Mesenchymal stem cell (in vitro differentiated cells and primary cell): ENCODE data around the gene CLDN12.
A peak's percentile ranks its signal among the peaks of the same experiment; 100 is the strongest.

ENCODE experiments used
- DNase-seq: peaks from one replicate; pipeline ENCODE4 v3.0.0-alpha.2; 2013
- H2AFZ ChIP-seq: one replicate; pipeline ENCODE4 v1.6.1; 2013; ENCODE audit warnings: low read depth, mild to moderate bottlenecking, control low read depth, inconsistent platforms, low read length, moderate library complexity
- H2AK5ac ChIP-seq: 2 replicates; pipeline ENCODE4 v1.6.1; 2013; ENCODE audit warnings: low read length, moderate library complexity, mild to moderate bottlenecking, inconsistent platforms; ENCODE audit not compliant: severe bottlenecking
- H2BK120ac ChIP-seq: one replicate; pipeline ENCODE4 v1.6.1; 2013; ENCODE audit warnings: low read depth, mild to moderate bottlenecking, inconsistent platforms, low read length, moderate library complexity
- H2BK12ac ChIP-seq, 2 experiments: one replicate each; pipeline ENCODE4 v1.6.1; 2013; ENCODE audit warnings: inconsistent platforms in 2 of 2, low read length in 2 of 2, mild to moderate bottlenecking in 2 of 2, moderate library complexity in 2 of 2, control low read depth in 1 of 2
- H2BK15ac ChIP-seq: one replicate; pipeline ENCODE4 v1.6.1; 2013; ENCODE audit warnings: mild to moderate bottlenecking, low read depth, inconsistent platforms; ENCODE audit not compliant: poor library complexity, severe bottlenecking
- H2BK5ac ChIP-seq: 2 replicates; pipeline ENCODE4 v1.6.1; 2013; ENCODE audit warnings: low read depth, mild to moderate bottlenecking, low read length, control low read depth, inconsistent platforms; ENCODE audit not compliant: poor library complexity, severe bottlenecking
- H3K14ac ChIP-seq, 2 experiments: one replicate each; pipeline ENCODE4 v1.6.1; 2013; ENCODE audit warnings: inconsistent platforms in 2 of 2, low read length in 2 of 2, control low read depth in 1 of 2, mild to moderate bottlenecking in 1 of 2, moderate library complexity in 1 of 2
- H3K18ac ChIP-seq, 2 experiments: one replicate each; pipeline ENCODE4 v1.6.1; 2013; ENCODE audit warnings: inconsistent platforms in 2 of 2, low read length in 2 of 2, control low read depth in 1 of 2, low read depth in 1 of 2, mild to moderate bottlenecking in 1 of 2
- H3K23ac ChIP-seq, 2 experiments: one replicate each; pipeline ENCODE4 v1.6.1; 2013; ENCODE audit warnings: inconsistent platforms in 2 of 2, low read length in 2 of 2, mild to moderate bottlenecking in 2 of 2, moderate library complexity in 2 of 2, control low read depth in 1 of 2
- H3K27ac ChIP-seq: 2 replicates; pipeline ENCODE4 v1.5.1; 2013; ENCODE audit warnings: mild to moderate bottlenecking, moderate library complexity, low read length, control low read depth, inconsistent platforms; ENCODE audit not compliant: poor library complexity, severe bottlenecking
- H3K27me3 ChIP-seq, 2 experiments: 2 replicates each; pipeline versions ENCODE4 v1.6.1 to v1.7.0; 2013; ENCODE audit warnings: low read length in 2 of 2, mild to moderate bottlenecking in 2 of 2, moderate library complexity in 2 of 2, control low read depth in 1 of 2, inconsistent platforms in 1 of 2; ENCODE audit not compliant: control insufficient read depth in 1 of 2, insufficient read depth in 1 of 2
- H3K36me3 ChIP-seq, 2 experiments: 2 replicates each; pipeline versions ENCODE4 v1.6.1 to v1.7.0; 2013; ENCODE audit warnings: low read length in 2 of 2, control low read depth in 1 of 2, inconsistent platforms in 1 of 2, low read depth in 1 of 2, mild to moderate bottlenecking in 1 of 2; ENCODE audit not compliant: insufficient read depth in 2 of 2, control insufficient read depth in 1 of 2
- H3K4ac ChIP-seq, 2 experiments: one replicate each; pipeline ENCODE4 v1.6.1; 2013; ENCODE audit warnings: inconsistent platforms in 2 of 2, low read length in 2 of 2, mild to moderate bottlenecking in 2 of 2, moderate library complexity in 2 of 2, control low read depth in 1 of 2, low read depth in 1 of 2
- H3K4me1 ChIP-seq: 2 replicates; pipeline ENCODE4 v1.6.1; 2013; ENCODE audit warnings: low read depth, low read length, control low read depth; ENCODE audit not compliant: control insufficient read depth, insufficient read depth
- H3K4me2 ChIP-seq: 2 replicates; pipeline ENCODE4 v1.6.1; 2013; ENCODE audit warnings: low read length, mild to moderate bottlenecking, inconsistent platforms; ENCODE audit not compliant: poor library complexity, severe bottlenecking
- H3K4me3 ChIP-seq, 2 experiments: 2 replicates each; pipeline versions ENCODE4 v1.5.1 to v1.7.0; 2013; ENCODE audit warnings: low read length in 2 of 2, mild to moderate bottlenecking in 2 of 2, control low read depth in 1 of 2, low read depth in 1 of 2; ENCODE audit not compliant: insufficient read depth in 1 of 2
- H3K79me1 ChIP-seq: replicated peaks from 2 replicates; pipeline ENCODE4 v1.6.1; 2013; ENCODE audit warnings: mild to moderate bottlenecking, control low read depth, low read length, inconsistent platforms; ENCODE audit not compliant: poor library complexity, severe bottlenecking
- H3K9ac ChIP-seq: 2 replicates; pipeline ENCODE4 v1.7.0; 2013; ENCODE audit warnings: mild to moderate bottlenecking, low read length, moderate library complexity
- H3K9me3 ChIP-seq: 2 replicates; pipeline ENCODE4 v1.7.0; 2013; ENCODE audit warnings: mild to moderate bottlenecking, low read length; ENCODE audit not compliant: control insufficient read depth
- H4K8ac ChIP-seq: one replicate; pipeline ENCODE4 v1.6.1; 2013; ENCODE audit warnings: inconsistent platforms, mild to moderate bottlenecking, low read length, moderate library complexity
- H4K91ac ChIP-seq: one replicate; pipeline ENCODE4 v1.6.1; 2013; ENCODE audit warnings: mild to moderate bottlenecking, low read length, inconsistent platforms
- WGBS: methylation state at CpG from one replicate; pipeline ENCODE4 v1.1.7; 2013; ENCODE audit warnings: mixed read lengths; 5-methylcytosine and 5-hydroxymethylcytosine counted together

CLDN12 gene

GRCh38 chr7:90401989-90402388, 1.3 kb upstream of the CLDN12 start:
- no peak overlapping the region for H3K4me2 ChIP-seq
- H3K27ac ChIP-seq = no peak overlapping the region
- H2AFZ ChIP-seq = no peak overlapping the region
- H3K9me3 ChIP-seq = peaks cover 6% of the 10 kb centered on the region
- peaks cover 6% of the 10 kb centered on the region for H3K79me1 ChIP-seq
- peak overlapping the region in 1 of 2 experiments; percentile 13 for H3K4me3 ChIP-seq
- H4K8ac ChIP-seq = no peak overlapping the region
- H3K14ac ChIP-seq = no peak overlapping the region
- H3K4ac ChIP-seq = no peak overlapping the region
- H3K9ac ChIP-seq = peak overlapping the region; percentile 97
- no peak overlapping the region for H2BK12ac ChIP-seq
- WGBS = 92% methylated on average over 1 of the region's 4 CpGs
- no peaks in the 10 kb centered on the region for H3K27me3 ChIP-seq
- peaks cover 2 to 21% of the 10 kb centered on the region in 2 experiments for H3K36me3 ChIP-seq
- H2BK120ac ChIP-seq = no peak overlapping the region
- H3K4me1 ChIP-seq = no peaks in the 10 kb centered on the region
- no peak for DNase-seq
- H3K23ac ChIP-seq = no peak overlapping the region
- H2BK15ac ChIP-seq = no peak overlapping the region
- no peak overlapping the region for H3K18ac ChIP-seq
- H4K91ac ChIP-seq = no peak overlapping the region
- H2BK5ac ChIP-seq = no peak overlapping the region
- H2AK5ac ChIP-seq = no peak overlapping the region

GRCh38 chr7:90402785-90403173, 482 bp upstream of the CLDN12 start:
- Histone ChIP-seq H3K27me3 (no peaks in the 10 kb centered on the region), H2BK5ac (no peak overlapping the region), H3K4me3 (peak overlapping the region in 1 of 2 experiments; percentile 88), H3K4me1 (no peaks in the 10 kb centered on the region), H3K9ac (peak overlapping the region; percentile 97), H2AFZ (no peak overlapping the region), H3K9me3 (peaks cover 6% of the 10 kb centered on the region), H3K27ac (peak overlapping the region; percentile 23), H3K18ac (no peak overlapping the region), H4K8ac (no peak overlapping the region), H3K79me1 (peaks cover 9% of the 10 kb centered on the region), H3K14ac (no peak overlapping the region), H3K36me3 (peaks cover 2 to 29% of the 10 kb centered on the region in 2 experiments), H3K4me2 (peak overlapping the region; percentile 81), H2BK12ac (no peak overlapping the region), H3K23ac (no peak overlapping the region), H2AK5ac (no peak overlapping the region), H4K91ac (no peak overlapping the region), H2BK15ac (no peak overlapping the region), H2BK120ac (no peak overlapping the region), H3K4ac (peak overlapping the region in 1 of 2 experiments; percentile 58)
- WGBS = 13% methylated on average over 1 of the region's 1 CpG
- no peak for DNase-seq

- Histone ChIP-seq H4K8ac (no peak overlapping the region), H3K4me2 (no peak overlapping the region), H2BK120ac (no peak overlapping the region), H3K27ac (no peak overlapping the region), H3K23ac (no peak overlapping the region), H3K18ac (no peak overlapping the region), H2BK5ac (no peak overlapping the region), H2BK15ac (no peak overlapping the region), H3K4me1 (no peaks in the 10 kb centered on the region), H3K36me3 (peaks cover 8 to 48% of the 10 kb centered on the region in 2 experiments), H3K27me3 (no peaks in the 10 kb centered on the region), H3K4ac (no peak overlapping the region), H3K14ac (no peak overlapping the region), H3K4me3 (peak overlapping the region in 1 of 2 experiments; percentile 88), H3K9ac (peak overlapping the region; percentile 95), H2AFZ (no peak overlapping the region), H2BK12ac (no peak overlapping the region), H3K9me3 (no peaks in the 10 kb centered on the region), H2AK5ac (no peak overlapping the region), H3K79me1 (peaks cover 16% of the 10 kb centered on the region), H4K91ac (no peak overlapping the region)
- peak; percentile 24 for DNase-seq
- 97% methylated on average over 4 of the region's 4 CpGs for WGBS
Measured at GRCh38 chr7:90404777-90405176, 1.5 kb downstream of the CLDN12 start.

GRCh38 chr7:90407484-90407821, 4.2 kb downstream of the CLDN12 start:
- no peak overlapping the region for H2BK12ac ChIP-seq
- no peaks in the 10 kb centered on the region for H3K9me3 ChIP-seq
- no peak overlapping the region for H3K18ac ChIP-seq
- H2BK5ac ChIP-seq = no peak overlapping the region
- DNase-seq = no peak
- H3K36me3 ChIP-seq = peaks cover 14 to 66% of the 10 kb centered on the region in 2 experiments
- no peak overlapping the region for H4K91ac ChIP-seq
- no peak overlapping the region for H3K4me2 ChIP-seq
- no peak overlapping the region for H3K14ac ChIP-seq
- no peaks in the 10 kb centered on the region for H3K27me3 ChIP-seq
- no peak overlapping the region for H3K4me3 ChIP-seq
- H3K4ac ChIP-seq = no peak overlapping the region
- no peak overlapping the region for H2BK15ac ChIP-seq
- no peak overlapping the region for H3K9ac ChIP-seq
- H3K23ac ChIP-seq = no peak overlapping the region
- no peak overlapping the region for H2AFZ ChIP-seq
- peaks cover 24% of the 10 kb centered on the region for H3K79me1 ChIP-seq
- H4K8ac ChIP-seq = no peak overlapping the region
- no peaks in the 10 kb centered on the region for H3K4me1 ChIP-seq
- H3K27ac ChIP-seq = no peak overlapping the region
- H2BK120ac ChIP-seq = no peak overlapping the region
- H2AK5ac ChIP-seq = no peak overlapping the region
- 100% methylated on average over 1 of the region's 1 CpG for WGBS
